Fibroblast of gingiva (primary cell): Measurements from ENCODE around the gene PCNA.
A peak's percentile ranks its signal among the peaks of the same experiment; 100 is the strongest.
"Not testable (repeated sequence)": the region's sequence is repeated elsewhere in the genome, so short reads cannot be mapped to it uniquely, and the experiment has no call there.

Experiments used
- DNase-seq: peaks from one replicate; pipeline ENCODE4 v3.0.0-alpha.2; 2011; ENCODE audit warnings: low read depth

The PCNA gene

GRCh38 chr20:5096463-5096862 is 23.3 kb downstream of the PCNA start:
- no peak for DNase-seq

DNA sequence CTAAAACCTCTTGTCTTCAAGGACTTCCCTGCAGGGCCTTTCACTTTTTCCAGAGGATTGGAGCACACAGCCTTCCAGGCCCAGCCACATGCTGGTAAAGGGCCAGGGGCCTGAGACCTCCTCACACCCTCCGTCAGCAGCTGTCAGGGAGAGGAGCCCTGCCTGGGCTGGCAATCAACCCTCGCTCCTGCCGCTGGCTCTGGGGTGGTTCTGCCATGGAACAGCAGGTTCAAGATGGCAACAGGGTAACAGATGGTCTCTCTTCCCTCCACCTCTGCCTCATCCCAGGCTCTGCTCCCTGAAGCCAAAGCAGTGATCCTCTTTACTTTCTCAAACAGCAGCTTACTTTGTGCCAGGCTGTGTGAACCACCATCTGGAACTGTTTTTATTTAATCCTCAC is 23.8 kb downstream of the PCNA start:
- DNase-seq: no peak

DNA sequence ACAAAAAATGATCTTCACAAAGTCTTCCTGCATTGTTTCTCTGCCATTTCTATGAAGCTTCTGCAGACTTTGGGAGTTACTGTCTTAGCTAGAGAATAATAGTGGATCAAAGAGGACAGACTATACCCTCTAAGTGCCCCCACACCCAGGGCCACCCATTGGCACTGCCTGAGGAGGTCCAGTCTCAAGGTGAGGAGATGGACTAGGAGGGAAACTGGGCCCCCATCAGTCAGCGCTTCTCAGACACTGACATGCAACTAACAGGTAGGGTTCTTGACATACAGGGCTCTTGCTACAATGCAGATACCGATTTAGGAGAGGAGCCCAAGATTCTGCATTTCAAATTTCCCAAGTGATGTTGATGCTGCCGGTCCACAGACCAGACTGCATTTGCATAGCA is 24.3 kb downstream of the PCNA start:
- no peak for DNase-seq

DNA sequence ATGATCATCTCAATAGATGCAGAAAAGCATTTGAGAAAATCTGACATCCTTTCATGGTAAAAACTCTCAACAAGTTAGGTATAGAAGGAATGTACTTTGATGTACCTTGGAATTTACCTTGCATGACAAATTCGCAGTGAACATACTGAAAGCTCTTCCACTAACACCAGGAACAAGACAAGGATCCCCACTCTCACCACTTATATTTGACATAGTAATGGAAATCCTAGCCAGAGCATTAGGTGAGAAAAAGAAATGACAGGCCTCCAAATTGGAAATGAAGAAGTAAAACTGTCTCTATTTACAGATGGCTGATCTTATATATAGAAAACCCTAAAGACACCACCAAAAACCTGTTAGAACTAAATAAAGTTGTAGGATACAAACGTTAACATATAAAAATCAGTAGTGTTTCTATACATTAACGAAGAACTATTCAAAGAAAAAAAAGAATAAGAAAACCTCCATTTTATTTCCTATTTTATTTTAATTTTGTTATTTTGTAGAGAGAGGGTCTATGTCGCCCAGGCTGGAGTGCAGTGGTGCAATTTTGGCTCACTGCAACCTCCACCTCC is 26.9 kb downstream of the PCNA start:
- no peak for DNase-seq

GRCh38 chr20:5091902-5092301 is 27.9 kb downstream of the PCNA start:
- no peak for DNase-seq

- no peak for DNase-seq
These were observed 29.6 kb downstream of the PCNA start for GRCh38 chr20:5090191-5090590.

- no peak for DNase-seq
These were observed 31.1 kb downstream of the PCNA start for GRCh38 chr20:5088688-5089087.

- no peak for DNase-seq
These were observed 34.4 kb downstream of the PCNA start for GRCh38 chr20:5085380-5085779.

- peak; percentile 94 for DNase-seq
These were observed 39.3 kb downstream of the PCNA start for GRCh38 chr20:5080384-5080877.

- DNase-seq: peak; percentile 21
These were observed 41.3 kb downstream of the PCNA start for GRCh38 chr20:5078399-5078958.

DNA sequence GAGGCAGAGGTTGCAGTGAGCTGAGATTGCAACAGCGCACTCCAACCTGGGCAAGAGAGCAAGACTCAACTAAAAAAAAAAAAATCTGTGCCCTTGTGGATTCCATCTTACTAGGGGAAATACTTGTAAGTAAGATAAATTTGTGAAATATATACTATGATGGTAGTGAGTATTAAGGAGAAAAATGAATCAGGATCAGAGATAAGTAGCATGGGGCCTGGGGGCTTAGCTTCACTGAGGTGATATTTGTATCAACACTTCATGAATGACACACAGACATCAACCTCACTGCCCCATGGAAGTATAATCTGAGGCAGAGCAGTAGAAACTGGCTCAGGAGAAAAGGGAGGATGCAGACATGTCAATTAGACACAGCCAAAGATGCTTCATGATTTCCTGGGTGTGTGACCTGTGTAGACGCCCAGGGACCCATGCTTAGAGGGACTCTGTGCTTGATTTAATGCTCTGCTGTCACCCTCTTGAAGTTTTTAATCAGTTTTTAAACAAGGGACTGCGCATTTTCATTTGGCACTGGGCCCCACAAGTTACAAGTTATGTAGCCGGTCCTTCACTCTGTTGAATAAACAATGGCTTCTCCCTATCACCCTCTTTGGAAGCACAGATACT is 41.9 kb downstream of the PCNA start:
- no peak for DNase-seq

DNA sequence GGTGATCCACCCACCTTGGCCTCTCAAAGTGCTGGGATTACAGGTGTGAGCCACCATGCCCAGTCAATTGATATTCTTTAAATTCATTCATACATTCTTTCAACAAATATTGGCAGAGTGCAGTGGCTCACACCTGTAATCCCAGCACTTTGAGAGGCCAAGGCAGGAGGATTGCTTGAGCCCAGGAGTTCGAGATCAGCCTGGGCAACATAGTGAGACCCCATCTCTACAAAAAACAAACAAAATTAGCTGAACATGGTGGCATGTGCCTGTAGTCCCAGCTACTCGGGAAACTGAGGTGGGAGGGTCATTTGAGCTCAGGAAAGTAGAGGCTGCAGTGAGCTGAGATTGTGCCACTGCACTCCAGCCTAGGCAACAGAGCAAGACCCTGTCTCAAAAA is 42.8 kb downstream of the PCNA start:
- not testable (repeated sequence) for DNase-seq

DNA sequence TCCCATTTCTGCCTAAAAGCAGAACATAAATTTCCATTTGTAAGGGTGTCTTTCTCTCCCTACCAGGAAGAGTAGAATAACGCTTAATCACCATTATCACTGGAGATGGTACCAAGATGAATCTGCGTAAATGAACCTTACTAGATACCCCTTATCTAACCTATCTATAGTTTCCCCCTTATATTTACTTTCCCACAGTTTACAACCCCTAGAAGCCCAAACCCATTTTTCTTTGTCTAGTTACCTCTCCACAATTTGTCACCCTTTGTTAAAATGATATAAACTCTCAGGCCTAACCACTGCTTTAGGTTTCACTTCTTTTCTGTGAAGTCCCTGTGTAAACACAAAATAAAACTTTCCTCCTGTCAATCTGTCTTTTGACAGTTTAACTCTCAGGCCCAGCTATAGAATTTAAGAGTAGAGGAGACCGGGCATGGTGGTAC is 45.5 kb downstream of the PCNA start:
- no peak for DNase-seq

DNA sequence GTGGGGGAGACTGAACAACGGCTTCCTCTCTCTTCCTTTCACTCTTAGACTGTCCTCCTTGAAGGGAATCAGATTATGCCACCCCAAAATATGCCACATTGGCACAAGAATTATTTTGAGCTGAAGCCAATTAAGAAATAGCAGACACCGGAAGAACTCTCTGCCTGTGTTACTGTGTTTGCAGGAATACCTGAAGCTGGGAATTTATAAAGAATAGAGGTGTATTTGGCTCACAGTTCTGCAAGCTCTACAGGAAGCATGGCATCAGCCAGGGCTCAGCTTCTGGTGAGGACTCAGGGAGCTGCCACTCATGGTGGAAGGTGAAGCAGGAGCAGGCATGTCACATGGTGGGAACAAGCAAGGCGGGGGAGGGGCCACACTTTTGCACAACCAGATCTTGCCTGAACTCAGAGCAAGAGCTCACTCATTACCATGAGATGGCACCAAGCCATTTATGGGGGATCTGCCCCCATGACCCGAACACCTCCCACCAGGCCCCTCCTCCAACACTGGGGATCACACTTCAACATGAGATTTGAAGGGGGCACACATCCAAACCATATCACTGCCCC is 46.0 kb downstream of the PCNA start:
- DNase-seq: no peak

DNA sequence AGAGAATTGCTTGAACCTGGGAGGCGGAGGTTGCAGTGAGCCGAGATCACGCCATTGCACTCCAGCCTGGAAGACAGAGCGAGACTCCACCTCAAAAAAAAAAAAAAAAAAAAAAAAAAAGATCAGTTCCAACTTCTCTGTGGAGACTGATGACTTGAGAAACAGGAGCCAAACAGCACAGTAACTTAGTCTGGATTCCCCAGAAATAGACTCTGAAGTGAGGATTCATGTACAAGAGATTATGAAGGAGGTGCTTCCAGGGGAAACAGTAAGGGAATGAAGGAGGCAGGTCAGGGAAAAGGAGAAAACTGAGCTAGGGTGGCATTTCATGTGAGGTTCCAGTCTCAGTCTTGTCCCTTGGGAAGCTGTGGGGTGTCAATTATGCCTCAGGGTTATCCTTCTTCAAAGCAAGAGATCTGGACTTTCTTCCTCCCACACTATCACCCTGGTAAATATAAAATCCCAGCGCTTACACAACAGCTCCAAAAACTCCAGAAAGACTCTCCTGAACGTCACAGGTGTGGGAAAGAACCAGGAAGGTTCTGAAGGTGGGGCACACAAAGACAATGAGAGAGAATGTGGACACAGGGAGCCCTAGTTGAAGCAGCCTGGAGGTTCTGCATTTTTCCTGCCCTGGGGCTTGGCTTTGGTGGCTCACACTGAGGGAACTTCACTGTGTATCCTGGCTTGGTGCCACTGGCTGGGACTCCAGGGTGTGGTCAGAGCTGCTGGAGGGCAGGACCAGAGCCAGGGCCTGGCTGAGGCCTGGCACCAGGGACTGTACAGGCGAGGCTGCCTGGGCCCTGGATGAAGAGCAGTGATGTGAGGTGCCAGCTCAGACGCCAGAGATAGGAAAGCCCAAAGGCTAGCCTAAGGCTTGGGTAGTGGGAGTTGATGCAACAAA is 46.8 kb downstream of the PCNA start:
- peak; percentile 92 for DNase-seq

DNA sequence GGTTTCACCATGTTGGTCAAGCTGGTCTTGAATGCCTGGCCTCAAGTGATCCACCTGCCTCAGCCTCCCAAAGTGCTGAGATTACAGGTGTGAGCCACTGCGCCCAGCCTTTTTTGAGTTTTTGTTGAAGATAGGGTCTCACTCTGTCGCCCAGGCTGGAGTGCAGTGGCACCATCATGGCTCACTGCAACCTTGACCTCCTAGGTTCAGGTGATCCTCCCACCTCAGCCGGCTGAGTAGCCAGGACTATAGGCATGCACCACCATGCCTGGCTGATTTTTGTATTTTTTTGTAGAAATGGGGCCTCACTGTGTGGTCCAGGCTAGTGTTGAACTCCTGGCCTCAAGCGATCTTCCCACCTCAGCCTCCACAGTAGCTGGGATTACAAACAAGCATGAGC is 47.8 kb downstream of the PCNA start:
- not testable (repeated sequence) for DNase-seq

DNA sequence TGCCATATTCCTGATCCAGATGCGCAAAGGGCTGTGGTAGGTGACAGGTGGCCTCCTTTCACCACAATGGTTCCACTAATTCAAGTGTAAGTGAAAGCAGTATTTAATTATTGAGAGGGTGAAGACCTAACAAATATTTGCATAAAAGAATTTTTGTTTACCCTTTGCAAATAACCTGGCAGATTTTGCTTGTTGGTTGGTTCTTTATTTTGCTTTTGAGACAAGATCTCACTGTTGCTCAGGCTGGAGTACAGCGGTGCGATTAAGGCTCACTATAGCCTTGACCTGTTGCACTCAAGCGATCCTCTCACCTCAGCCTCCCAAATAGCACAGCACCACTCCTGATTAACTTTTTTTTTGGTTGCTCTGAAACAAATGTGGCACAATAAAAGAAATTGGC is 49.2 kb downstream of the PCNA start:
- DNase-seq: no peak

DNA sequence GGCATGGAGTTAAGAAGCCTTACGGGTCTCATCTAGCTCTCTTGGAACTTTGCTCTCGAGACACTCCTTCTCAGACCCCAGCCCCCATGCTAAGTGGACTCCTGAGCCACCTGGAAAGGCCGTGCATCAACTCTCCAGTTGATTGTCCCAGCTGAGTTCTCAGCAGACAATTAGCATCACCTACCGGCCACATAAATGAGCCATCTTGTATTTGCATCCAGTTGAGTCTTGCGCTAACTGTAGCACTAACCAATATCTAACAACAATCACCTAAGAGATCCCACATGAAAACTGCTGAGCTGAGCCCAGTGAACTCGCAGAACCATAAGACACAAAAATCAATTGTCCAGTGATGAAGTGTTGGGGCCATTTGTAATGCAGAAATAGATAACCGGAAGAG is 49.7 kb downstream of the PCNA start:
- DNase-seq: no peak

- DNase-seq: no peak
These were observed 50.5 kb downstream of the PCNA start for GRCh38 chr20:5069141-5069806.

- DNase-seq: no peak
These were observed 51.7 kb downstream of the PCNA start for GRCh38 chr20:5067877-5068645.

DNA sequence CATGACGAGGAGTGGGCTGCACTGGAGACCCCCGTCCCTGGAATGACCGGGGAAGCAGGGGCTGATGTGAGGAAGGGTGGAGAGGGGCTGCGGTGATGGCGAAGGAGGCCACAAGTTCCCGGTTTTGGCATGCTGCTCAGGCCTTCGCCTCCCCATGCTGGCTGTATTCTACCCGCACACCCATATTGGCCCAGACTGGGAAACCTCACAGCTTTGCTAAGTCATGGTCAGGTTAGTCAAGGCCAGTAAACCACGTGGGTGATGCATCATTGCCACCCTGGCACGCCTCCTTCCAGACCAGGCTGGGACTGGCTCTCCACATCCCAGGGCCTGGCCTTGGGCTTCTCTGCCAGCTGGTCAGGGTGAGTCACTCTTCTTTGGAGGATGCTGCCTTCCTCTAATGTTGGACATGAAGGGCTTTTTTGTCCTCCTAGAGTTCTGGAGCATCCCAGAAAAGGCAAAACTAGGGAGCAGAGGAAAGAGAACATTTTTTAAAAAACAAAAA is 53.8 kb downstream of the PCNA start:
- DNase-seq: peak; percentile 98
